Activated T-helper 2 cell treated with anti-CD3 and anti-CD28 coated beads, Interferon-gamma antibody, Interleukin-2, Interleukin-4, amounts not matched to agents 10 μg/mL and 5 μg/mL and 100 μg/mL, durations not matched to agents 14 hours and 24 hours and 36 hours (primary cell): ENCODE results near the gene GPRIN2. TPM values are rescaled to one million over a fixed set of nuclear protein-coding genes. Genes with fewer than 3 reads are reported as not detected.
A peak's percentile ranks its signal among the peaks of the same experiment; 100 is the strongest.
"Not testable (repeated sequence)": the region's sequence is repeated elsewhere in the genome, so short reads cannot be mapped to it uniquely, and the experiment has no call there.

Experiments used
- DNase-seq: peaks from one replicate; pipeline ENCODE4 v3.0.0; 2021; ENCODE audit warnings: low spot score
- H3K27ac Mint-ChIP-seq: one replicate; pipeline ENCODE4 v1.8.0; 2021; ENCODE audit warnings: mixed read lengths
- H3K27me3 Mint-ChIP-seq: one replicate; pipeline ENCODE4 v1.8.0; 2021; ENCODE audit warnings: low read depth, mixed read lengths
- H3K36me3 Mint-ChIP-seq: one replicate; pipeline ENCODE4 v1.8.0; 2021; ENCODE audit warnings: low read depth, mixed read lengths
- H3K4me1 Mint-ChIP-seq: one replicate; pipeline ENCODE4 v1.8.0; 2021; ENCODE audit warnings: low read depth, mixed read lengths
- H3K4me3 Mint-ChIP-seq: one replicate; pipeline ENCODE4 v1.8.0; 2021; ENCODE audit warnings: low read depth, mild to moderate bottlenecking, moderate library complexity, mixed read lengths
- H3K9me3 Mint-ChIP-seq: one replicate; pipeline ENCODE4 v1.8.0; 2021; ENCODE audit warnings: mixed read lengths
- intact Hi-C: fragments of 100-400 bp; cut with micrococcal nuclease; formaldehyde crosslinking; loops from one replicate; pipeline ENCODE4 v1.15.1; 2023
- total RNA-seq: library from RNA; stranded (reverse); gene quantifications from 2 replicates; pipeline ENCODE4 v1.2.3, GENCODE V29; 2022

The GPRIN2 gene
- total RNA-seq, 1 donor from 2014 or later, result not detected

DNA sequence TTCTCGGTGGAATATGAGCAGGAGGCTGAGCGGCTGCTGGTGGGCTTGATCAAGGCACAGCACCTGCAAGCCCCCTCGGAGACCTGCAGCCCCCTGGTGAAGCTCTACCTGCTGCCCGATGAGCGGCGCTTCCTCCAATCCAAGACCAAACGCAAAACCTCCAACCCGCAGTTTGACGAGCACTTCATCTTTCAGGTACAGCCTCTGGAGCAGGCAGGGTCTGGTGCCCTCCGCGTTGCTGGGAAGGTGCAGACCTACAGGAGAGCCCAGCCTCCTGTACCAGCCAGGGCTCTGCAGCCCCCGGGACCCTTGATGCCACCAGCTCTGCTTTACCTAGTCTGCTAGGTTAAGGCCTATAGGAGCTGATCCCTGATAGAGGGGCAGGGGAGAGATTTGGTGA, 25.5 kb upstream of the GPRIN2 start:
- H3K9me3 Mint-ChIP-seq, DNase-seq, H3K27me3 Mint-ChIP-seq, intact Hi-C loops, H3K4me1 Mint-ChIP-seq, H3K27ac Mint-ChIP-seq, H3K4me3 Mint-ChIP-seq, H3K36me3 Mint-ChIP-seq: not testable (repeated sequence)

GRCh38 chr10:46579378-46579777, 22.9 kb upstream of the GPRIN2 start:
- intact Hi-C loops, H3K4me1 Mint-ChIP-seq, H3K36me3 Mint-ChIP-seq, H3K4me3 Mint-ChIP-seq, H3K9me3 Mint-ChIP-seq, H3K27ac Mint-ChIP-seq, DNase-seq, H3K27me3 Mint-ChIP-seq: not testable (repeated sequence)

GRCh38 chr10:46578474-46579178, 22.2 kb upstream of the GPRIN2 start, which contains the start of gene SYT15:
Gene SYT15 (plus strand): TSS chr10:46579128. CDS start chr10:46579169, 41 bp downstream.
- H3K27ac Mint-ChIP-seq, H3K4me3 Mint-ChIP-seq, H3K36me3 Mint-ChIP-seq, DNase-seq, H3K9me3 Mint-ChIP-seq, intact Hi-C loops, H3K4me1 Mint-ChIP-seq, H3K27me3 Mint-ChIP-seq: not testable (repeated sequence)

GRCh38 chr10:46577624-46578473, 21.4 kb upstream of the GPRIN2 start:
- H3K4me1 Mint-ChIP-seq, H3K27me3 Mint-ChIP-seq, H3K9me3 Mint-ChIP-seq, H3K4me3 Mint-ChIP-seq, DNase-seq, H3K27ac Mint-ChIP-seq, intact Hi-C loops, H3K36me3 Mint-ChIP-seq: not testable (repeated sequence)

DNA sequence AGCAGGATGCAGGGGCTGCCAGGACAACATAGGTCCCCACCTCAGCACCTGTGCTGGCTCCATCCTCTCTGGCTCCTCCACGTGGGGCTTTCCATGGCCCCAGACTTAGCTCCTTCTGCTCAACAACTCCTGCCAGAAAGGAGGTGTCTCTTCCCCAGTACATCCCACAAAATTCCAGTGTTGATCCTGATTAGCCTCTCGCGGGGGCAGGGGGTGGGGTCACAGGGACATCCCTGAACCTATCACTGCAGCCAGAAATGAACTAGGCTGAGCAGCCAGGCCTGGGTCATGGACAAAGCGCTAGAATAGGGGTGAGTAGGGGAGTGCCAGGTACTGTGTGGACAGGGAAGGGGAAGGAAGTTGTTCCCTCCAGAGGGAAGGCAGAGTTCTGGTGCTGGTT, 17.4 kb upstream of the GPRIN2 start:
- H3K27me3 Mint-ChIP-seq, H3K4me1 Mint-ChIP-seq, H3K36me3 Mint-ChIP-seq, DNase-seq, H3K4me3 Mint-ChIP-seq, H3K27ac Mint-ChIP-seq, intact Hi-C loops, H3K9me3 Mint-ChIP-seq: not testable (repeated sequence)

- H3K4me1 Mint-ChIP-seq, H3K27ac Mint-ChIP-seq, H3K27me3 Mint-ChIP-seq, H3K4me3 Mint-ChIP-seq, H3K9me3 Mint-ChIP-seq, intact Hi-C loops, H3K36me3 Mint-ChIP-seq, DNase-seq: not testable (repeated sequence)
Observed at GRCh38 chr10:46573314-46573713, 16.9 kb upstream of the GPRIN2 start.

GRCh38 chr10:46572765-46573164, 16.3 kb upstream of the GPRIN2 start:
- H3K4me3 Mint-ChIP-seq, H3K36me3 Mint-ChIP-seq, intact Hi-C loops, H3K9me3 Mint-ChIP-seq, H3K27me3 Mint-ChIP-seq, H3K27ac Mint-ChIP-seq, DNase-seq, H3K4me1 Mint-ChIP-seq: not testable (repeated sequence)

DNA sequence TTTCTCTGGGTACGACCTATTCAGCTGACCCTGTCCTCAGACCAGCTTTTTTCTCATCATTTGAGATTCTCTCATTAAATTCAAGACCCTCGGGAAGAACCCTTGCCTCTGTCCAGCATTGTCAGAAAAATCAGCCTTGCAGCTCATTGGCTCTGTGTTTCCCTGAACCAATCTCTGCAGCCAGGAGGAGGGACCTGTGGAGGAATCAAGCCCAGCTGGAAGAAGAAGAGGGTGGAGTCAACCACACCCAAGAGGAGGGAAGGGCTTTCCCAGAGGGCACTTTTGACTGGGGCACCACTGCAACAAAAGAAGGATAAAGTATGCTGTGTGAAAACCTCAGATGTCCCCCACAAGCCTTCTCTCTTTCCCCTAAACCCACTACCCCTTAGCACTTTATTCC, 14.2 kb upstream of the GPRIN2 start:
- DNase-seq, H3K36me3 Mint-ChIP-seq, H3K4me1 Mint-ChIP-seq, H3K27me3 Mint-ChIP-seq, H3K27ac Mint-ChIP-seq, H3K4me3 Mint-ChIP-seq, intact Hi-C loops, H3K9me3 Mint-ChIP-seq: not testable (repeated sequence)

GRCh38 chr10:46567151-46567550, 10.7 kb upstream of the GPRIN2 start:
- H3K9me3 Mint-ChIP-seq, H3K4me1 Mint-ChIP-seq, H3K4me3 Mint-ChIP-seq, H3K27ac Mint-ChIP-seq, intact Hi-C loops, H3K36me3 Mint-ChIP-seq, H3K27me3 Mint-ChIP-seq, DNase-seq: not testable (repeated sequence)

GRCh38 chr10:46565591-46566332, 9.3 kb upstream of the GPRIN2 start:
- H3K36me3 Mint-ChIP-seq, H3K9me3 Mint-ChIP-seq, H3K4me3 Mint-ChIP-seq, H3K27ac Mint-ChIP-seq, H3K27me3 Mint-ChIP-seq, intact Hi-C loops, H3K4me1 Mint-ChIP-seq: not testable (repeated sequence)
- peak; percentile 44 for DNase-seq

GRCh38 chr10:46560952-46561351, 4.5 kb upstream of the GPRIN2 start:
- peak; percentile 8 for DNase-seq
- peaks cover 3% of the 10 kb centered on the region for H3K4me1 Mint-ChIP-seq
- intact Hi-C loops, result no loop called here
- no peak overlapping the region for H3K4me3 Mint-ChIP-seq
- H3K9me3 Mint-ChIP-seq, result no peaks in the 10 kb centered on the region
- no peaks in the 10 kb centered on the region for H3K36me3 Mint-ChIP-seq
- H3K27ac Mint-ChIP-seq, result no peak overlapping the region
- peaks cover 9% of the 10 kb centered on the region for H3K27me3 Mint-ChIP-seq

GRCh38 chr10:46560381-46560780, 3.9 kb upstream of the GPRIN2 start:
- intact Hi-C loops, result no loop called here
- Mint-ChIP-seq H3K9me3 (no peaks in the 10 kb centered on the region), H3K36me3 (no peaks in the 10 kb centered on the region), H3K4me3 (no peak overlapping the region), H3K27ac (no peak overlapping the region), H3K27me3 (peaks cover 14% of the 10 kb centered on the region), H3K4me1 (peaks cover 3% of the 10 kb centered on the region)
- no peak for DNase-seq

- intact Hi-C loops, result no loop called here
- peaks cover 14% of the 10 kb centered on the region for H3K27me3 Mint-ChIP-seq
- H3K27ac Mint-ChIP-seq, result no peak overlapping the region
- H3K4me3 Mint-ChIP-seq, result no peak overlapping the region
- peaks cover 3% of the 10 kb centered on the region for H3K4me1 Mint-ChIP-seq
- no peaks in the 10 kb centered on the region for H3K9me3 Mint-ChIP-seq
- DNase-seq, result no peak
- no peaks in the 10 kb centered on the region for H3K36me3 Mint-ChIP-seq
Observed at GRCh38 chr10:46559231-46559671, 2.8 kb upstream of the GPRIN2 start.
